ENCODE results near the gene FCHSD2.
A peak's percentile ranks its signal among the peaks of the same experiment; 100 is the strongest.

The FCHSD2 gene

GRCh38 chr11:73142128-73142377 lies at the start of gene FCHSD2:
Gene FCHSD2 (minus strand): TSS chr11:73142318. CDS start chr11:73141877, 441 bp downstream.
- no peak for DNase-seq (ENCODE audit: low spot score)

- DNase-seq (ENCODE audit: low spot score), result no peak
These were observed 49.0 kb upstream of the FCHSD2 start for GRCh38 chr11:73191151-73191550.

DNA sequence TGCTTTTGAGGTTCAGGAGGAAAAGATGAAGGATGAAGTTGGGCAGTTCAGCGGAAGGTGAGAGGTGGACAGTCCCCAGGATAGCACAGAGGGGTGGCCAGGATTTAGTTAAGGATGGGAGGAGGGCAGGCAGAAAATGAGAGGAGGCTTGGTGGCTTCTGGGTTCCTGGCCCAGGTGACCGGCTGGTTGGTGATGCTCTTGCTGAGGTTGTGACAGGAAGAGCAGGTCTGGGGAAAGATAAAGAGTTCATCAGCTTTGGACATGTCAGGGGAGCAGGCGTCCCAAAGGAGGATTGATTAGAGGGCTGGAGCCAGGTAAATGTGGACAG lies 48.4 kb upstream of the FCHSD2 start:
- no peak for DNase-seq (ENCODE audit: low spot score)

DNA sequence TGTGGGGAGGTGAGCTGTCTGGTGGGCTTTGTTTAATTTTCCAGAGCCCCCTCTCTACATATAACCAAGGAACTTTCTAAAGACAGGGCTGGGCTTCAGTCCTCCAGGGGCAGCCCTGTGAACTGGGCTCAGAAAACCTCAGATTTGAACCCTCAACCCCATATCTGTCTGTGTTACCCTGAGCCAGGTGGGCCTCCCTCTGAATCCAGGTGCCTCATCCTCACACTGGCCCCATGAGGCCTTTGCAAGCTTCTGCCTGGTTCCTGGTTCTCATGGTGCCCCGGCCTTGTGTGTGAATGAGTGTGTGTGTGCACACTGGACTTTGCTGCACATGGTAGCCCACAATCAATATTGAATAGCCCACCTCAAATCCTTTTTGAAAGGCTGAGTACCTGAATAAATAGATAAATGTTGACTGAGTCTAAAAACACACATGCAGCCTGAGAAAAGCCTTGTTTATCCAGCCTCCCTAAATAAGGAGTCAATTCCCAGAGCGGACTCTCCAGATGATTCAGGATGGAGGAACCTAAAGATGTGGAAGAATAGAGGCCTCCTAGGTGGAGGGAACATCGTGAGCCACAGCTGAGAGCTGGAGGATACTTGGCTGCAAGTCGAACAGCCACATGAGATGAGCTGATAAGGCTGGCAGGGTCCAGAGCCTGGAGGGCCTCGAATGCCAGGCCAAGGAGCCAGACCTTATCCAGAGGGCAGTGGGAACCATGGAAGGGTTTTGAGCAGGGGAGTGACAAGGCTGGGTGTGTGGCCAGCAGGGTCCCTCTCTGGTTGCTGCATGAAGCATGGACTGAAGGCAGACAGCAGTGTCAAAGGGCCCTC lies 47.8 kb upstream of the FCHSD2 start:
- DNase-seq (ENCODE audit: low spot score), result no peak

- no peak for DNase-seq (ENCODE audit: low spot score)
These were observed 47.2 kb upstream of the FCHSD2 start for GRCh38 chr11:73189315-73189714.

DNA sequence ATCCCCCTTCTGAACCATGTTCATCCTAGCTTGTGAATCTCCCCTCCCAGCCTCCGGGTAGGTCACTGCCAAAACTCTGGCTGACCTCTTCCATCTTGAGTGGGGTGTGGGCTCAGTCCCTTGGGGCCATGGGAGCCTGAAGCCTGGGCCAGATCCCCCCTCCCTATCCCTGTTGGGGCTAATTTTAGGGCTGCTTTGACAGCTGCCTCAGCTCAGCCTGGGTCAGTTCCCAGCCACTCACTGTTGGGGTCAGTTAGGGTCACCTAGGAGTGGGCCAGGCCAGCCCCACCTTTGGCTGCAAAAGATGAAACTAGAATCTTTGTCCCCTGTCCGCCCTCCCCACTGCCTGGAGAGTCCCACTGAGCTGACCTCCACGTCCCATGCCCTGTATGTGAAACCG lies 46.2 kb upstream of the FCHSD2 start:
- DNase-seq (ENCODE audit: low spot score), result no peak

DNA sequence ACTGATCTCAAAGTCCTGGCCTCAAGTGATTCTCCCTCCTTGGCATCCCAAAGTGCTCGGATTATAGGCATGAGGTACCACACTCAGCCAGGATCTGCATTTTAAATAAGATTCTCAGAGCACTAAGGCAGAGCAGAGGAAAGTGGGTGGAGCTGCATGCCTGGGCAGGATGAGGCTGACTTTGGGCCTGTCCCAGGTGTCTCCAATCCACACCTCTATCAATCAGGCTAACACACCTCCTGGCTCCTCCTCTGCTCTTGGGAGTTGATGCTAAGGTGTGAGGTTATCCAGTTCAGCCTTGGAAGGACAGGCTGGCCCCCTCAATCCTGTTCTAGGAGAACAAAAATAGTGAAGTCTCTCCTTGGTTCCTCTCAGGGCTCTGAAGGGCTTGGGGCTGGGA lies 45.7 kb upstream of the FCHSD2 start:
- DNase-seq (ENCODE audit: low spot score), result no peak

GRCh38 chr11:73186886-73187285 lies 44.8 kb upstream of the FCHSD2 start:
- DNase-seq (ENCODE audit: low spot score), result no peak

- DNase-seq (ENCODE audit: low spot score), result no peak
These were observed 44.3 kb upstream of the FCHSD2 start for GRCh38 chr11:73186294-73186850.

- no peak for DNase-seq (ENCODE audit: low spot score)
These were observed 43.7 kb upstream of the FCHSD2 start for GRCh38 chr11:73185680-73186293.

DNA sequence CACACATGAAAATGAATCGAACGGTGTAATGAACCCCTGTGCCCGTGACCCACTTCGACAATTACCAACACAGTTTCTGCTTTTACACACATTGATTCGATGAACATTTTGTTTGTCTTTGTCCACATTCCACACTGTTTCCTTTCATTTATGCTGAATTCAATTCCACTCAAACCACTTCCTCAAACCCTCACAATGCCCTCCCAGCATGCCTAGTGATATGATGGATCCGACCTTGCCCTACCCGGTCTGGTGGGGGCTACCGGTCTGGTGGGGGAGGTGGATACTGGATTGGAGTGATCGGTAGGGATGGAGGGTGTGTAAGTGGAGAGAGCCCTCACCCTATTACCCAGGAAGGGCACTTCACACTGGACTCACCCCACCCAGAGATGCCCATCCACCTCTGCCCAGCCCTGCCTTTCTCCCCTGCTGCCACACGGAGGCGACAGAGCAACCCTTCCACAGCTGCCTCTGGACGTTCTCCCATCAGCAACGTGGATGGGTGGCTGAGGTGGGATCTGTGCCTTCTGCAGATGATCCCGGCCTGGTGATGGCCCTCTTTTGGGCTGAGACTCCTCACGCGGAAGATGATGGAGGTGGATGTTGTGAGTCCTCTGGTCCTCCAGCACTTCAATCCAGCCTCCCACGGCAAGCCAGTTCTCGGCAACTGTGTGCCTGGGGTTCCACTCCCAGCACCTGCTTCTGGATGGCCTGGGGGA lies 43.0 kb upstream of the FCHSD2 start:
- peak; percentile 70 for DNase-seq (ENCODE audit: low spot score)

- no peak for DNase-seq (ENCODE audit: low spot score)
These were observed 40.8 kb upstream of the FCHSD2 start for GRCh38 chr11:73182824-73183321.

GRCh38 chr11:73178681-73179080 lies 36.6 kb upstream of the FCHSD2 start:
- no peak for DNase-seq (ENCODE audit: low spot score)

- DNase-seq (ENCODE audit: low spot score), result peak; percentile 72
These were observed 35.8 kb upstream of the FCHSD2 start for GRCh38 chr11:73177778-73178539.

GRCh38 chr11:73177380-73177777 lies 35.3 kb upstream of the FCHSD2 start:
- DNase-seq (ENCODE audit: low spot score), result no peak

GRCh38 chr11:73176874-73177155 lies 34.7 kb upstream of the FCHSD2 start:
- no peak for DNase-seq (ENCODE audit: low spot score)

DNA sequence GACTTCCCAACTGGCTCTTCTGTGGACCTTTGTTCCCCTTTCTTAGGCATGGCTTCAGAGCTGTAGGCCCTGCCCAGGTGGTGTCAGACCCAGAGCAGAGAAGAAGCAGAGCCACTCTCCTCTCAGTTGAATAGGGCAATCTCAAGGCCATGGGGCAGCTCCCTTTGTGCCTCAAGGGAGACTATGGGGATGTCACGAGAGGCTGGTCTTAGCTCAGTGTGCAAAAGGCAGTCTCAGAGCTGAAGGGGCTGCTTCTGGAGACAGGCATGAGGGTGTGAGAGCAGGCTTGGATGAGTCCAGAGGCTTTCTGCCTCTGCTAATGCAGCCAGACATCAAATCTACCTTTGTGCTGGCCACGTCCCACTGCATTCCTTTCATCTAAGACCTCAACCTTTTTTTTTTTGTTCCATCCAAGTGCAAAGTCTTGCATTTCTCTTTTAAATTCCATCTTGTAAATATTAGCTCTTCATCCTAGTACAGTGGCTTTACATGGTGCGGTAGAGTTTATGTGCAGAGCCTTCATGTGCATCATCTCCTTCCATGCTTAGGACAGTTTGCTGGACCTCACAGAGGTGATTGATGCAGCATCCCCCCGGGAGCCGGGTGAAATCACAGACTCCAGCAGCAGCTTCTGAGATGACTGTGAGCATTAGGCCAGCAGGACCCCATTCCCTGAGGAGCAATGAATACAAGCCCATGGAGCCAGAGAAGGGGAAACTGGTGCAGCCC lies 34.2 kb upstream of the FCHSD2 start:
- DNase-seq (ENCODE audit: low spot score), result no peak

DNA sequence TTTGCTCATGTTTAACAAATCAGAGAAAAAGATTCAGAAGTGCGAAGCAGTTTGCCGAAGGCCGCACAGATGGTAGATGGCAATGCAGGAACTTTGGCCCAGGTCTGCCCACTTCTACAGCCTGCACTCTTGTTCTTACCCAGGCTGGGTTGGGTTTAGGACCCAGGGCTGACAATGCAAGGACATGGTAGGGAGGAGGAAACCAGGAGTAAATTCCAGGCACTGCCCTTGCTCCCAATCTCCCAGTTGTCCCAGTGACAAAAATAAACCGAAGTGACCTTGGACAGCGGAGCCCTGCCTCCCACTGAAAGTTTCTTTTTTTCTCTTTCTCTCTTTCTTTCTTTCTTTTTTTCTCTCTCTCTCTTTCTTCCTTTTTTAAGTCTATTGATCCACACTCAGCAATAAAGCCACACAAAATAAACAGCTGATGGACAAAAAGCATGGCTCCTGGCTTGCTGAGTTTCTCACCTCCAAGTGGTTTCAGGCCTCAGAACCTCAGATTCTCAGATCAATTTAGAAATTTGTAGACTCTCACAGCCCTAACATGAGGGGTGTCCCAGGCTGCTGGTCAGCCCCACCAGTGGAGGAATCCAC lies 33.5 kb upstream of the FCHSD2 start:
- no peak for DNase-seq (ENCODE audit: low spot score)

DNA sequence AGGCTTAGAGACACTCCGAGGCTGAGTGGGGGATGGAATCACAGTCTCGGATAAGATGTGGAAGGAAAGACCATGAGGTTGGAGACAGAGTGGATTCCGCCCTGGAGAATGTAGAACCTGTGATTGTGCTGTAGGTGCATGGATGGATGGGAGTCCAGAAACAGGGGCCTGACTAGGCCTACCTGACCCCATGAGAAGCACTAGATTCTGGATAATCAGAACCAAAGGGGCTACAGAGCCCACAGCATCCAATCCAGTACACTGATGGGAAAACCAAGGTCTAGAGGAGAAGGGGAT lies 32.3 kb upstream of the FCHSD2 start:
- no peak for DNase-seq (ENCODE audit: low spot score)

DNA sequence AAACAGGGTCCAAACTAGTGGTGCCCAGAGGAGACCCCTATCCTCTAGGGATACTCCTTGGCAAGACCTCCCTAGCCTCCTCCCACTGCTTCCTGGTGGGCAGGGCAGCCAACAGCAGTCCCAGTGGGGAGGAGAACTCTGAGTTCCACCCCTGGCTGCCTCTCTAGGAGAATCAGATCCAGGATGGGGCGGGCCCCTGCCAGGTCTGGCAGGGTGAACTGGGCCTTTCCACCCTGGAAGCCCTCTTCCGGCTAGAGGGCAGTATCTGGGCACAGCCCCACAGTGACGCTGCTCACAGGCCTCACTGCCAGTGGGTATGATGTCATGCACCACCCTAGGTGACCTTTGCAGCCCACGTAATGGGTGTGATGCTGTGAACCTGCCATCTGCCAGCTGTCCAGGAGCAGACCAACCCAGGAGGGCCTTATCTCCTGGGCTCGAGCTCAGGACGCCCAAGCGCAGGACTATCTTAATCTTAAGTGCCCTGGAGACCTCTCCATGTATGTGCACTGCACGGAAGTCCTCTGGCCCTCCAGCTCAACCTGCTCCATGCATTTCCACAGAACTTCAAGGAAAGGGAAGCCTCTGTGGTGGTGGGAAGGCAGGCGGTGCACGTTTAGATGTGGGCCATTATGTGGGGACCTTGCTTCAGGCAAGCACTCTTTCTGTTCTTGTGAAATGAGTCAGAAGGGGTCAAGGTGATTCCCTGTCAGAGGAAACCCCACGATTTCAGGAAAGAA lies 31.8 kb upstream of the FCHSD2 start:
- no peak for DNase-seq (ENCODE audit: low spot score)
